HT1080 (cell line): Measurements from ENCODE around the gene GOLGA6C. TPM values are rescaled to one million over a fixed set of nuclear protein-coding genes. Genes with fewer than 3 reads are reported as not detected.
"Not testable (repeated sequence)": the region's sequence is repeated elsewhere in the genome, so short reads cannot be mapped to it uniquely, and the experiment has no call there.

Experiments
- DNase-seq: peaks from one replicate; pipeline ENCODE4 v3.0.0-alpha.2; 2015; ENCODE audit warnings: low read depth
- total RNA-seq: library from RNA; depleted of rRNA; stranded (reverse); fragments of >200 nt; shearing (Covaris generic); gene quantifications from 2 replicates; pipeline ENCODE4 v1.2.3, GENCODE V29; 2014

GOLGA6C gene
- total RNA-seq, 1 experiment from 2014 or later = not detected

- no peak for DNase-seq
Measured at GRCh38 chr15:75225951-75226732, 32.0 kb upstream of the GOLGA6C start.

DNA sequence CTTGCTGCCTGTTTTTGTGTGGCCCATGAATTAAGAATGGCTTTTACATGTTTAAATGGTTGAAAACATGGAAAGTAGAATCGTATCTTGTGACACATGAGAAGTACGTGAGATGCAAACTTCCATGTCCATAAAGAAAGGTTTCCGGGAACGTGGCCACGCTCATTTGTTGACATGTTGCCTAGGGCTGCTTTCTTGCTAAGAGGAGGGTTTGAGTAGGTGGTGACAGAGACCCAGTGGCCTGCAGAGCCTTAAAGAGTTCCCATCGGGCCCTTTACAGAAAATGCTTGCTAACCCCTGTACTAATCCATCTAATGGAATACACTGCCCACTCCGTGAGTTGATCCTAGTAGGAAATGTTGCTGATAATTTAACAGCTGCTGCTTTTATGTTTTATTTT lies 31.0 kb upstream of the GOLGA6C start:
- DNase-seq = not testable (repeated sequence)

- DNase-seq = no peak
Measured at GRCh38 chr15:75227663-75228280, 30.4 kb upstream of the GOLGA6C start.

DNA sequence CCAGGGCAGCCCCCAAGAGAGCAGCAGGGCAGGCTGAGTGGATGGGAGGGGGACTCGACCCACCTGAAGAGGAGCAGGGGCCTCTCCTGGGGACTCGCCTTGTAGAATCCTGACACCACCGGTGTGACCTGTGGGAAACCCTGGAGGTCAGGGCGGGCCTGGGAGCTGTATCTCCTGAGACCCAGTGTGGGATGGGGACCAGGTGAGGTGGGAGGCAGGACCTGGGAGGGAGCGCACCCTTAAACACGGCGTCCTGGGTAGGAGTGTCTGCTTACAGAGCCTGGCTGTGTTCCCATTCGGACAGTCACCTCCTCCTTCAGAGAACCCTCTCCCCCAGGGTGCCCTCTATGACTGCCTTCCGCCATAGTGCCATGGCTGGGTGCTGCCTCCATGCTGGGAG lies 29.3 kb upstream of the GOLGA6C start:
- no peak for DNase-seq

- peak; percentile 31 for DNase-seq
Measured at GRCh38 chr15:75229191-75230015, 28.7 kb upstream of the GOLGA6C start.

- no peak for DNase-seq
Measured at GRCh38 chr15:75230016-75230343, 28.2 kb upstream of the GOLGA6C start.

- no peak for DNase-seq
Measured at GRCh38 chr15:75230551-75231371, 27.4 kb upstream of the GOLGA6C start.

GRCh38 chr15:75231836-75232235 lies 26.3 kb upstream of the GOLGA6C start:
- DNase-seq = no peak

- DNase-seq = no peak
Measured at GRCh38 chr15:75232252-75232813, 25.8 kb upstream of the GOLGA6C start.

- DNase-seq = no peak
Measured at GRCh38 chr15:75232826-75233503, 25.2 kb upstream of the GOLGA6C start.

- DNase-seq = no peak
Measured at GRCh38 chr15:75233504-75234190, 24.5 kb upstream of the GOLGA6C start.

GRCh38 chr15:75234191-75234810 lies 23.8 kb upstream of the GOLGA6C start:
- no peak for DNase-seq

- no peak for DNase-seq
Measured at GRCh38 chr15:75235051-75235673, 23.0 kb upstream of the GOLGA6C start.

- no peak for DNase-seq
Measured at GRCh38 chr15:75235760-75236729, 22.1 kb upstream of the GOLGA6C start.

DNA sequence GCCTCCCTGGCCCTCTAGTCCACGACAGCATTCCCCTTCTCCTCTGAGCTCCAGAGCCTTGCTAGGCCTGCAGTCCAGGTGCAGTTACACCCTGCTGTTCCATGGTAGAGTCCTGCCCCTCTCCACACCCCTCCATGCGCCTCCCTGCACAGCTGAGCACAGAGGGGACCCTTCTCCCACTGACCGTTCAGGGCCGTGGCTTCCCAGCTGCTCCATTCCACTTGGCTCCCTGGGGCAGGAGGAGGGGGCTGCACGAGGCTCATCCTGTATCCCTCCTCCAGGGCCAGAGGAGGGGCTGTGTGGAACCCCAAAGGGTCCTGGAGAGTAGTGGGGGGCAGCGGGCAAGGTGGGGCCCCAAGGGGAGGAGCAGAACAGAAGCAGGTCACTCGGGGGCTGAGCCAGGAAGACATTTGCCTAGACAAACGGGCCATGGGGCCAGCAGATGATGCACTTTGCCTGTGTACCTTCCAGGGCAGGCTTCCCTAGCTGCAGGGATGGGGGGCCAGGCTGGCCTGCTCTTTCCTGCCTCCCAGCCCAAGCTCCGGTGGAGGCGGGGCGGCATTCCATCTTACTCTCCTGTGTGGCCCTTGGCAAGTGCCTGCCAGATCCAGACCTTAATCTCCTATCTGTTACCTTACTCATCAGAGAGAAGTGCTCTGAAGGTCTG lies 20.7 kb upstream of the GOLGA6C start:
- DNase-seq = no peak

DNA sequence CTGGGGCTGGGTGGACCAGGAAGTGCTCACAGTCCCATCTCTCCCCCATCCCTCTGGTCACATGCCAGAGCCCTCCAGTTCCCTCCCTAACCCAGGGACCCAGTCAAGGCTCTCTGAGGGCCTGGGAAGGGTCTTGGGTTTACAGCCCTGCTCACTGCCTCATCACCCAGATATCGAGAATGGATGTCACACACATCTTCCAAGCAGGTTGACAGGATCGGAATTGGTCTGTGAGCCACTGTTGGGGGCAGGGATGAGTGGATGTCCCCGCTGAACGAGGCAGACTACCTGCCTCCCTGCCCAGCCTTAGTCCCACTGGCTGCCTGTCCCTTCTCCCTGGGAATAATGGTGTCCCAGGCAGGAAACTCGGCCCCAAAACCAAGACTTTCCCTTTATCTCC lies 20.0 kb upstream of the GOLGA6C start:
- no peak for DNase-seq

DNA sequence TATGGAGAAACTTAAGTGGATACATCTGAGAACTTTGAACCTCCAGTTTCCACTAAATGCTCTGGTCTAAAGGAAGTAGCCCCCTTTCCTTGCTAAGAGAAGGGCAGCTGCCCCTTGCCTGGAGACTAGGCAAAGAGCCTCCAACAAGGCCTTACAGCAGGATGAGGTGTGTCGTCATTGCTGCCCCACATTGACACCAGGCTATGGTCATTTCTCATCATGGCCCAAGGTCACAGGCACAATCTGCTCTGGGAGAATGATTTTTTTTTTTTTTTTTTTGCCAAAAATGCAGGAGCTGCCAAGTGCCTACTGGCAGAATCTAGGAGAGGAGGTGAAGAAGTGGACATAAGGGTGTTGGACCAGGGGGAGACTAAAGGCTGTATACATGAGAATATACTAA lies 12.4 kb upstream of the GOLGA6C start:
- not testable (repeated sequence) for DNase-seq
